Neural progenitor cell (in vitro differentiated cells): ENCODE results near the gene MARCO.

ENCODE experiments used
- EZH2 ChIP-seq: fragments of 200-600 bp; sonication (generic); IDR thresholded peaks from 2 replicates; pipeline ENCODE4 v1.6.1; 2017; ENCODE audit warnings: antibody characterized with exemption, mild to moderate bottlenecking, moderate library complexity
- EZH2phosphoT487 ChIP-seq: fragments of 200-600 bp; sonication (generic); IDR thresholded peaks from 2 replicates; pipeline ENCODE4 v1.6.1; 2017; ENCODE audit warnings: antibody characterized with exemption
- TF ChIP-seq, protein P1 (sequence below): fragments of 200-600 bp; sonication (generic); IDR thresholded peaks from 2 replicates; pipeline ENCODE4 v1.5.1; 2017; ENCODE audit warnings: antibody characterized with exemption, mild to moderate bottlenecking

DNA sequence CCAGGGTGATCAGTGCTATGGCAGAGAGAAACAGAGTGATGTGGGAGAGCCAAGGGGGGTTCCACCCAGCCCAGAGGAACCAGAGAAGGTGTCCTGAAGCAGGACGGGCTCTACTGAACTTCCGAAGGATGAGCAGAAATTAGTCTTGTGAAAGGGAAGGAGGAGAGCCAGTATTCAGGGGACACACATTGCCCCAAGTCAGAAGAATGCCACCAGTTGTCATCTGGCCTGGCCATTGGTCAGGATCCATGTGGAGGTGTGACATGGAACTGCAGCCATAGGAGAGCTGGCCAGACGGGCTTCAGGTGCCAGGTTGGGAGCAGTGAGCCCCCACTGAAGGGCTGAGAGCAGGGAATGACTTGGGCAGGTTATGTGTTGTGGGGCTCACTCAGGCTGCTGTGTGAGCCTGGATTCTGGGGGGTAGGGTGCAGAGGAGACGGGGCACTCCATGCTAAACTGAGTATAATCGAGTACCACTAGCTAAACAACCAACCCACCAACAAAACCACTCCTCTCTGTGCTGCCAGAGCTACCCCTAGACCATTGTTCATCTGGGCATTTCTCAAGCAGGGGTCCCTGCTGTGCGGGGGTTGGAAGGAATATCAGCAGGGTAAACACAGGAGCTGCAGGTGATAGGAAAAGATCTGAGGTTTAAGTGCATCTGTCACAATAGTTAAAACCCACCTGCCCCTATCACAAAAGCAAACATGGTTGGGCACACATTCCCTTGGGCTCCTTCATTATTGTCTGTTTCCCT, 25.3 kb downstream of the MARCO start:
- TF ChIP-seq, protein P1, sequence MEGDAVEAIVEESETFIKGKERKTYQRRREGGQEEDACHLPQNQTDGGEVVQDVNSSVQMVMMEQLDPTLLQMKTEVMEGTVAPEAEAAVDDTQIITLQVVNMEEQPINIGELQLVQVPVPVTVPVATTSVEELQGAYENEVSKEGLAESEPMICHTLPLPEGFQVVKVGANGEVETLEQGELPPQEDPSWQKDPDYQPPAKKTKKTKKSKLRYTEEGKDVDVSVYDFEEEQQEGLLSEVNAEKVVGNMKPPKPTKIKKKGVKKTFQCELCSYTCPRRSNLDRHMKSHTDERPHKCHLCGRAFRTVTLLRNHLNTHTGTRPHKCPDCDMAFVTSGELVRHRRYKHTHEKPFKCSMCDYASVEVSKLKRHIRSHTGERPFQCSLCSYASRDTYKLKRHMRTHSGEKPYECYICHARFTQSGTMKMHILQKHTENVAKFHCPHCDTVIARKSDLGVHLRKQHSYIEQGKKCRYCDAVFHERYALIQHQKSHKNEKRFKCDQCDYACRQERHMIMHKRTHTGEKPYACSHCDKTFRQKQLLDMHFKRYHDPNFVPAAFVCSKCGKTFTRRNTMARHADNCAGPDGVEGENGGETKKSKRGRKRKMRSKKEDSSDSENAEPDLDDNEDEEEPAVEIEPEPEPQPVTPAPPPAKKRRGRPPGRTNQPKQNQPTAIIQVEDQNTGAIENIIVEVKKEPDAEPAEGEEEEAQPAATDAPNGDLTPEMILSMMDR = no peak
- no peak for TF ChIP-seq EZH2phosphoT487
- no peak for TF ChIP-seq EZH2
